ENCODE measurements around the gene NCOA3.
"Not testable (repeated sequence)": the region's sequence is repeated elsewhere in the genome, so short reads cannot be mapped to it uniquely, and the experiment has no call there.

Gene NCOA3

GRCh38 chr20:47475419-47476044 is 26.2 kb upstream of the NCOA3 start:
- FAIRE-seq = no peak

- FAIRE-seq = no peak
These were observed 25.2 kb upstream of the NCOA3 start for GRCh38 chr20:47476452-47476851.

- no peak for FAIRE-seq
These were observed 22.6 kb upstream of the NCOA3 start for GRCh38 chr20:47479093-47479492.

DNA sequence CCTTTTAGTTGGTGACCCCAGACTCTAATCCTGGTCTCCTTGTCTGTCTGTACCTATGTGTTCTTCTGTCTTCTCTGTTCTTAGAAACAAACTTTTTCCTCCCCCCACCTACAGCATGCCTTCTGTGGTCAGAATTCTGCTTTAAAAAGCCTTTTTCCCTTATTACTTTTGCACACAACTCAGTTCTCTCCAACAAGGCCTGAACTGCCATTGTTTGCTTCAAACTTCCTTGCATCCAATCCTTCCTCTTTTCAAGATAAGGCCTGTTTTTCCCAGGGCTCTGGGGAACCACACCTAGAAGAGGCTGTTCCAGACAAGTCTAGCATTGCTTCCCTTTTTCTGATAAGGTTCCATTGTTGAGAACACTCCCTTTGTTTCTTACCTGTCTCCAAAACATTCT is 22.2 kb upstream of the NCOA3 start:
- no peak for FAIRE-seq

GRCh38 chr20:47480239-47480638 is 21.4 kb upstream of the NCOA3 start:
- no peak for FAIRE-seq

DNA sequence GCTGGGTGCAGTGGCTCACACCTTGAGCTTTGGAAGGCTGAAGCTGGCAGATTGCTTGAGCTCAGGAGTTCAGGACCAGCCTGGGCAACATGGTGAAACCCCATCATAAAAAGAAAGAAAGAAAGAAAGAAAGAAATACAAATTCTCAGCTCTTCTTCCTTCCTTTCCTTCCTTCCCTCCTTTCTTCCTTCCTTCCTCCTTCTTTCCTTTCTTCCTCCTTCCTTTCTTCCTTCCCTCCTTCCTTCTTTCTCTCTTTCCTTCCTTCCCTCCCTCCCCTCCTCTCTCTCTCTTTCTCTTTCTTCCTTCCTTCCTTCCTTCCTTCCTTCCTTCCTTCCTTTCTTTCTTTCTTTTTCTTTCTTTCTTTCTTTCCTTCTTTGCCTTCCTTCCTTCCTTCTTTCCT is 21.0 kb upstream of the NCOA3 start:
- no peak for FAIRE-seq

- no peak for FAIRE-seq
These were observed 20.1 kb upstream of the NCOA3 start for GRCh38 chr20:47481330-47482216.

GRCh38 chr20:47482705-47483104 is 19.0 kb upstream of the NCOA3 start:
- FAIRE-seq = no peak

DNA sequence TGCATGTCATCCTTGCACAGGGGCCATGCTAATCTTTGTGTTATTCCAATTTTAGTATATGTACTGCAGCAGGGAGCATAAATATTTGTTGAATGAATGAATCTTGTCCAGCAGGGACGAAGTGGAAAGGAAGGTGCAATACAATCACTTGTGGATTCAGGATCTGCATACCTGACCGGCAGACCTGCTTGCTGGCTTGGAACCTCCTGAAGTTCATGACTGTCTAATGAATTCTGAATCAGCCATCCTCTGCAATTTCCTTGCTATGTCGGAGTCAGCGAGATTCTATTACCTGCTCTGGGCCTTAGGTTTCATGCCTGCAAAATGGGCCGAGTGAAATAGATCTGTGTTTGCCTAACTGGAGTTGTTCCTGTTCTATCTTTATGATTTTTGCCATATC is 17.4 kb upstream of the NCOA3 start:
- FAIRE-seq = no peak

DNA sequence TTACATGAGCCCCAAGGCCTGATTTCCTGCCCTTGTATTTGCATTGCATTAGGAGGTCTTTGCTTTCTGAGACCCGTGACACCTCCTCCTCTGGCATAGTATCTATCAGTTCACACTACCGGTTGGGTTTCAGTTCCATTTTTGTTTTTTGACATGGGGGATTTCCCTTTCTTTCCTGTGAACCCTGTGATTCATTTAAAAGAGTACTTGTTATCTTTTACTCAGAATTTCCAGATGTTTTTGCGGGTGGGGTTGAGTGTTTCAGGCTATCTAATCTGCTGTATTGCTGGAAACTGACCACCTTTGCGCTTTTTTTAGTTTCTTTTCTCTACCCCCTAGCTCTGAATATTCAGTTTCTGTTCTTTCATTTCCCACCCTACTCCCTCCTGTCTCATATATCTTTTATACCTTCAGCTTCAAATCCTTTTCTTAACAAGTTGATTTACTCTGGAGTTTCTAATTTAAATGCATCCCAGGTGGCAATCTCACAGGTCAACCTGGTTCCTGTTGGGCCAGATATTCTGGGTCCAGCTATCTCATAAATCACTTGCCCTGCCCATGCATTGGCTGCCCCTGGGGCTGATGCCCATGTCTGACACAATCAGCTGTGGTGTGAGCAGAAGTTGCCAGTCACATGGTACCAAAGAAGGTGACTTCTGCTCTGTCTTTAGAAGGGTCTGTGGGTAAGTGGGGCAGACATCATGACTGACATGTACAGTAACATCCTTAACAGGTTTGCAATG is 14.3 kb upstream of the NCOA3 start:
- FAIRE-seq = no peak

DNA sequence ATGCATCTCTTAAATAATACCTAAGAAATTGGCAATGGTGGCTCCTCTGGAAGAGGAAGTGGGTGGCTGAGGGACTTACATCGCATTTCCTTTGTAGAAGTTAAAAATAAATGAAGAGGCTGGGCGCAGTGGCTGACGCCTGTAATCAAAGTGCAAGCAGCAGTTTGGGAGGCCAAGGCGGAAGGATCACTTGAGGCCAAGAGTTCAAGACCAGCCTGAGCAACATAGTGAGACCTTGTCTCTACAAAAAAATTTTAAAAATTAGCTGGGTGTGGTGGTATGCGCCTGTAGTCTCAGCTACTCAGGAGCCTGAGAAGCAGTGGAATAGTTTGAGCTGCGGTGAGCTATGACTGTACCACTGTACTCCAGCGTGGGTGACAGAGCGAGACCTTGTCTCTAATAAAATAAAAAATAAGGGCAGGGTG is 12.2 kb upstream of the NCOA3 start:
- FAIRE-seq = no peak

GRCh38 chr20:47490795-47491194 is 10.9 kb upstream of the NCOA3 start:
- no peak for FAIRE-seq

DNA sequence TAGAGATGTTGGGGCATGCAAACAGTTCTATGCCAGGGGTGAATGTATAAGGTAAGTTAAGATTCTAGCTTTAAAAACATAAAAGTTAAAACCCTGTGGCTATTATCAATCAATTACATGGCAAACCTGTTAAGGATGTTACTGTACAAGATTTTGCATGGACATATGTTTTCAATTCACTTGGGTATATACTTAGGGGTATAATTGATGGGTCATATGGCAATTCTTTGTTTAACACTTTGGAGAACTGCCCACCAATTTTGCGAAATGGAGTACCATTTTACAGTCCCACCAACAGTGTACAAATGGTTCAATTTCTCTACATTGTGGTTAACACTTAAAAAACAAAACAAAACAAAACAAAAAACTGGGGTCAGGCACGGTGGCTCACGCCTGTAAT is 9.4 kb upstream of the NCOA3 start:
- FAIRE-seq = no peak

- FAIRE-seq = no peak
These were observed 8.3 kb upstream of the NCOA3 start for GRCh38 chr20:47493175-47493962.

DNA sequence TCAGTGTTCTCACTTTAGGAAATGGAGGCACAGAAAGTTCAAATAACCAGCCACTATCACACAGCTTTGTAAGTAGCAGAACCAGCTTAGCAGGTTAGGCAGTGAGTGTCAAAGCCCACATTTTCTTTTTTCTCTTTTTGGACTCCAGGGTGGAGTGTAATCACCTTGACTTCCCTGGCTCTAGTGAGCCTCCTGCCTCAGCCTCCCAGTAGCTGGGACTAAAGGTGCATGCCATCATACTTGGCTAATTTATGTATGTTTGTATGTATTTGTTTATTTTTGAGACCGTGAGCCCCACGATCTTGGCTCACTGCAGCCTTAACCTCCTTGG is 7.8 kb upstream of the NCOA3 start:
- no peak for FAIRE-seq

DNA sequence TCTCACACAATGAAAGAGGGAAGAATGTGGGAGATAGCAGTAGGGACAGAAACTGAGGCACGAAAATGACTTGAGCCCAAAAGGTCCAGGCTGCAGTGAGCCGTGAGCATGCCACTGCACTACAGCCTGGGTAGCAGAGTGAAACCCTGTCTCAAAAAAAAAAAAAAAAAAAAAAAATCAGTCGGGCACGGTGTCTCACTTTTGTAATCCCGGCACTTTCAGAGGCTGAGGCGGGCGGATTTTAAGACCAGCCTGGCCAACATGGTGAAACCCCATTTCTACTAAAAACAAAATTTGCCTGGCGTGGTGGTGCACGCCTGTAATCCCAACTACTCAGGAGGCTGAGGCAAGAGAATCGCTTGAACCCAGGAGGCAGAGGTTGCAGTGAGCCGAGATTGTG is 7.1 kb upstream of the NCOA3 start:
- not testable (repeated sequence) for FAIRE-seq

- no peak for FAIRE-seq
These were observed 5.6 kb upstream of the NCOA3 start for GRCh38 chr20:47496118-47496517.

DNA sequence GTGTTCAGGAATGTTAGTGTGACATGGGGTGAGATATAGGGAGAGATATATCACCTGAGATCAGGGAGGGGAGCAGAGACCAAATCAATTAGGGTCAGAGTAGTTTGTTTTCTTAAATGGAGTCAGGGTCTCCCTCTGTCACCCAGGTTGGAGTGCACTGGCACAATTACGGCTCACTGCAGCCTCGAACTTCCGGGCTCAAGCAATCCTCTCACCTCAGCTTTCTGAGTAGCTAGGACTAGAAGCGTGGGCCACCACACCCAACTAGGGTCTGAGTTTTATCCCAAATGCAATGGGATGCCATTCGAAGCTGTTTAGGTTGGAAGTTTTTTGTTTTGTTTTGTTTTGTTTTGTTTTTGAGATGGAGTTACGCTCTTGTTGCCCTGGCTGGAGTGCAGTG is 3.1 kb upstream of the NCOA3 start:
- no peak for FAIRE-seq

DNA sequence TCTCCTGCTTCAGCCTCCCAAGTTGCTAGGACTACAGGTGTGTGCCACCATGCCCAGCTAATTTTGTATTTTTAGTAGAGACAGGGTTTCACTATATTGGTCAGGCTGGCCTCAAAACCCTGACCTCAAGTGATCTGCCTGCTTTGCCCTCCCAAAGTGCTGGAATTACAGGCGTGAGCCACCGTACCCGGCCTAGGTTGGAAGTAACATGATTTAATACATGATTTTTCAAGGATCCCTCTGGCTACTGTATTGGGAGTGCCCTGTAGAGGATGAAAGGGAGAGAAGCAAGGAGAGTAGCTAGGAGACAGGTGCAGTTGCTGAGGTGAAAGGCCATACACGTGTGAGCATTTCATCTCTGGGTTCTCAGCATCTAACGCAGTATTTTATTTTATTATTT is 2.6 kb upstream of the NCOA3 start:
- no peak for FAIRE-seq

DNA sequence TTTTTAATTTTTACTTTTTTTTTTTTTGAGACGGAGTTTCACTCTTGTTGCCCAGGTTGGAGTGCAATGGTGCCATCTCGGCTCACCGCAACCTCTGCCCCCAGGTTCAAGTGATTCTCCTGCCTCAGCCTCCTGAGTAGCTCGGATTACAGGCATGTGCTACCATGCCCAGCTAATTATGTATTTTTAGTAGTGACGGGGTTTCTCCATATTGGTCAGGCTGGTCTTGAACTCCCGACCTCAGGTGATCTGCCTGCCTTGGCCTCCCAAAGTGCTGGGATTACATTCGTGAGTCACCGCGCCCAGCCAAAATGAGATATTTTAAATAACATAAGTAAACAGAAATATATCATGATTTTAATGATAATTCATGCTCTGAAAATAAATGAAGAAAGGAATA is 1.6 kb upstream of the NCOA3 start:
- FAIRE-seq = not testable (repeated sequence)

- FAIRE-seq = no peak
These were observed 1.1 kb upstream of the NCOA3 start for GRCh38 chr20:47500554-47500953.

GRCh38 chr20:47501116-47501481 is 588 bp upstream of the NCOA3 start:
- FAIRE-seq = no peak

All from TTC549 (cell line).